ENCODE data around the gene DIP2C. TPM values are rescaled to one million over a fixed set of nuclear protein-coding genes. Genes with fewer than 3 reads are reported as not detected.

Gene DIP2C
- total RNA-seq, 1 experiment from 2014 or later, result 11.0 TPM

- Mint-ChIP-seq H3K4me3 (ENCODE audit: low read depth, unreplicated experiment) (no peak overlapping the region), H3K27me3 (ENCODE audit: unreplicated experiment) (no peaks in the 10 kb centered on the region), H3K4me1 (ENCODE audit: low read depth, unreplicated experiment) (no peaks in the 10 kb centered on the region), H3K36me3 (ENCODE audit: insufficient read depth, unreplicated experiment) (peaks cover 9% of the 10 kb centered on the region), H3K9me3 (ENCODE audit: low read depth, unreplicated experiment) (no peaks in the 10 kb centered on the region), H3K27ac (ENCODE audit: unreplicated experiment) (no peak overlapping the region)
- no peak for DNase-seq
- intact Hi-C loops (cut with micrococcal nuclease; ENCODE audit: unreplicated experiment), result no loop called here
- BruUV-seq (replicated peaks), result no TSS peak
- CTCF ChIA-PET, result interaction anchor here (0.6 kb wide), 1 partner anchor 841 kb away, joined by 7 read pairs; no protein-coding TSS in a partner anchor
- no peak for TF ChIP-seq CTCF (IDR thresholded peaks at IDR 0.05; ENCODE audit: unreplicated experiment)
These were observed 334.4 kb downstream of the DIP2C start for GRCh38 chr10:354901-355617.

GRCh38 chr10:352476-353235 lies 336.8 kb downstream of the DIP2C start:
- no peak overlapping the region for H3K4me3 Mint-ChIP-seq (ENCODE audit: low read depth, unreplicated experiment)
- no peak for TF ChIP-seq CTCF (IDR thresholded peaks at IDR 0.05; ENCODE audit: unreplicated experiment)
- H3K27ac Mint-ChIP-seq (ENCODE audit: unreplicated experiment), result no peak overlapping the region
- H3K9me3 Mint-ChIP-seq (ENCODE audit: low read depth, unreplicated experiment), result peaks cover 3% of the 10 kb centered on the region
- CTCF ChIA-PET, result no interaction called here
- BruUV-seq (replicated peaks), result no TSS peak
- DNase-seq, result no peak
- no peaks in the 10 kb centered on the region for H3K4me1 Mint-ChIP-seq (ENCODE audit: low read depth, unreplicated experiment)
- intact Hi-C loops (cut with micrococcal nuclease; ENCODE audit: unreplicated experiment), result no loop called here
- no peaks in the 10 kb centered on the region for H3K27me3 Mint-ChIP-seq (ENCODE audit: unreplicated experiment)
- peaks cover 11% of the 10 kb centered on the region for H3K36me3 Mint-ChIP-seq (ENCODE audit: insufficient read depth, unreplicated experiment)

GRCh38 chr10:351770-352334 lies 337.6 kb downstream of the DIP2C start:
- DNase-seq, result no peak
- H3K4me3 Mint-ChIP-seq (ENCODE audit: low read depth, unreplicated experiment), result no peak overlapping the region
- H3K9me3 Mint-ChIP-seq (ENCODE audit: low read depth, unreplicated experiment), result peaks cover 3% of the 10 kb centered on the region
- CTCF ChIA-PET, result no interaction called here
- no TSS peak for BruUV-seq (replicated peaks)
- intact Hi-C loops (cut with micrococcal nuclease; ENCODE audit: unreplicated experiment), result no loop called here
- no peaks in the 10 kb centered on the region for H3K27me3 Mint-ChIP-seq (ENCODE audit: unreplicated experiment)
- TF ChIP-seq CTCF (IDR thresholded peaks at IDR 0.05; ENCODE audit: unreplicated experiment), result no peak
- H3K36me3 Mint-ChIP-seq (ENCODE audit: insufficient read depth, unreplicated experiment), result peaks cover 11% of the 10 kb centered on the region
- no peak overlapping the region for H3K27ac Mint-ChIP-seq (ENCODE audit: unreplicated experiment)
- no peaks in the 10 kb centered on the region for H3K4me1 Mint-ChIP-seq (ENCODE audit: low read depth, unreplicated experiment)

GRCh38 chr10:350981-351501 lies 338.4 kb downstream of the DIP2C start:
- no peak for DNase-seq
- H3K27me3 Mint-ChIP-seq (ENCODE audit: unreplicated experiment), result no peaks in the 10 kb centered on the region
- no peak for TF ChIP-seq CTCF (IDR thresholded peaks at IDR 0.05; ENCODE audit: unreplicated experiment)
- intact Hi-C loops (cut with micrococcal nuclease; ENCODE audit: unreplicated experiment), result no loop called here
- H3K27ac Mint-ChIP-seq (ENCODE audit: unreplicated experiment), result no peak overlapping the region
- H3K4me3 Mint-ChIP-seq (ENCODE audit: low read depth, unreplicated experiment), result no peak overlapping the region
- peaks cover 11% of the 10 kb centered on the region for H3K36me3 Mint-ChIP-seq (ENCODE audit: insufficient read depth, unreplicated experiment)
- BruUV-seq (replicated peaks), result no TSS peak
- H3K4me1 Mint-ChIP-seq (ENCODE audit: low read depth, unreplicated experiment), result no peaks in the 10 kb centered on the region
- peaks cover 3% of the 10 kb centered on the region for H3K9me3 Mint-ChIP-seq (ENCODE audit: low read depth, unreplicated experiment)
- CTCF ChIA-PET, result no interaction called here

Data from Calu3 (cell line).